Measurements from ENCODE around the gene DAND5.

The DAND5 gene

GRCh38 chr19:13007292-13008045 lies 38.1 kb downstream of the DAND5 start:
- DNase-seq (ENCODE audit: low read depth in 3 of 3, low spot score in 1 of 3) = no peak

- DNase-seq (ENCODE audit: low read depth in 3 of 3, low spot score in 1 of 3) = no peak
Observed at GRCh38 chr19:13008926-13009787, 39.8 kb downstream of the DAND5 start.

DNA sequence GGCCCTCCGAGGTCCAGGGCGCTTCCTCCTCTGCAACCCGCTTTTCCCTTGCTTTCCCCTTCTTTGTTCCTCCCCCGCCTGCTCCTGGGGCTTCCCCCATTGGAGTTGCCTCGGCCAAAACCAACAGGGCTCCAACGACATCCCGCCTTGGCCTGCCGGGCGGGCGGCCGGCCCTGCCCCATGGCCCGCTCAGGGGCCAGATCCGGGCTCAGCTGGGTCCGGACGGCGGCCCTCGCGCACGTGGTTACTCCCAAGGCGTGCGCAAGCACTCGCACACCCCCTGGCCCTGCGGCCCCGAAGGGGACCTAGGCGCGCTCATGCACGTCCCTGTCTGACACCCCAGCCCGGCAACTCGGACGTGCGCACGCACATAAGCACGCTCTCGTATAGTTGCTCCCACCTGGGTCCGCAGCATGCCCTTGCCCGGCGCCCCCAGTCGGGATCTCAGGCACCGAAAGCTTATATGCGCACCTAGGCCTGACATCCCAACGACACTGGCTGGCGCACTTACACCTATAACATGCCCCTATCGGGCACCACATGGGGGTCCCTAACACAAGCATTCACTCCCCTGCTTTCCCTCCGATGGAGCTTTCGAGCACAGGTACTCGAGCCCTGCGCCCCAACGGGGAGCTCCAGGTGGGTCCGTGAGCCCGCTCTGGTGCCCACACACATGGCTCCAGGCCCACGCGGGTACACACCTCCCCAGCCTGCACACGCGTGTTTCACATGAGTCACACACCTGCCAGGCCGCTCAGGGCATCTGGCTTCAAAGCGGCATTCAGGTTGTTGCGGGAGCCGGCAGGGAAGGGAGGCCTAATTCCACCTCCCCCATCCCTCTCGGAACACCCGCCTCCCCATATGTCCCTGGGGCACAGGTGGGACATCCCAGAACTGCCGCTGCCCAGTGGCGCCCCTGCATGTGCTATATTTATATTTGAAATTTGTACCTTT lies 40.9 kb downstream of the DAND5 start:
- no peak for DNase-seq (ENCODE audit: low read depth in 3 of 3, low spot score in 1 of 3)

GRCh38 chr19:13010992-13011652 lies 41.7 kb downstream of the DAND5 start:
- DNase-seq (ENCODE audit: low read depth in 3 of 3, low spot score in 1 of 3) = no peak

- no peak for DNase-seq (ENCODE audit: low read depth in 3 of 3, low spot score in 1 of 3)
Observed at GRCh38 chr19:13011653-13012389, 42.4 kb downstream of the DAND5 start.

DNA sequence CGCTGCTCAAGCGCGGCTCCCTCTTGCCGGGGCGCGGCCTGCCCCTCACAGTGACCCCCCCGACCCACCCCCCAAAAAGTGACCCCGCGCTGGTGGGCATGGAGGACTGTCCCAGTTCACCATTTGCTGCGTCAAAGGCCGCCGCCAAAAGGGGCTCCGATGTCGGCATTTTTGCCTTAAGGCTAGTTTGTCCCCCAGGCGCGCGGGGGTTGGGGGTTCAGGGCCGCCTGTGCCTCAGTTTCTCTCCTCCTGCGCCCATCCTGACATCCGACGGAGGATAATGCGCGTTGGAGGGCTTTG lies 43.0 kb downstream of the DAND5 start:
- DNase-seq (ENCODE audit: low read depth in 3 of 3, low spot score in 1 of 3) = no peak

GRCh38 chr19:13012690-13013608 lies 43.6 kb downstream of the DAND5 start:
- DNase-seq (ENCODE audit: low read depth in 3 of 3, low spot score in 1 of 3) = no peak

- DNase-seq (ENCODE audit: low read depth in 3 of 3, low spot score in 1 of 3) = no peak
Observed at GRCh38 chr19:13013649-13014048, 44.3 kb downstream of the DAND5 start.

DNA sequence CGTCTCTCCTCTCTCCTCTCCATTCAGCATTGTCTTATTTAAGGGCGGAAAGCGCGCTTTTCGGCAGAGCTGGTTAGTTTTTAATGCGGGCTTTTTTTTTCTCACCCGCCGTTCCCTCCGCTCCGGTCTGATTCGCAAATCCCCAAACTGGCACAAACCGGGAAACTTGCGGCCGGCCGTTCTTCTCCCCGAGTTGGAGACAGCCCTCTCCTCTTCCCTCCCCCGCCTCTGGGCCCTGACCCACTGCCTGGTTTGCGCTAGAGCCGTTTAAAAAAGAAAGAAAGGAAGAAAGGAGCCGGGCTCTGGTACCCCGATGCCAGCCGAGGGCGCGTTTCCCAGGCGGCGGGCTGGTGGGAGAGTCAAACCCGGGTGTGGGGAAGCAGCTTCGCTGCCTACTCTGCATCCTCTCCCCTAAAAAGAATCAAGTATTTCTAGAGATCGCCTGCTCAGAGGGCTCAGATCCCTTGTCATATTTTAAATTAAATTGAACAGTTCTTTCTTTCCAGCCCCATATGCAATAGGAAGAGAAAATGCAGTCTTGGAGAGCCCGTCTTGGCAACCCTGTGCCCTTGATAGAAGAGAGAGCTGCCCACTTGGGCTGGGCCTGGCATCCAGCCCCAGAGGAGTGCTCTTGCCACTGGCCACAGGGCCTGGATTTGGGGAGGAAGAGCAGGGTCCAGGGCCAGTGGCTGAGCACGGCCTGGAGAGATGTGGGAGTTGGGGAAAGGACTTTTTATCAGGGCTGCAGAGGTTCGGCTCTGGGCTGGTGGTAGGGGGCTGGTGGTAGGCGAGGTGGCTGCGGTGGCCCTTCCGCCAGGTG lies 44.9 kb downstream of the DAND5 start:
- no peak for DNase-seq (ENCODE audit: low read depth in 3 of 3, low spot score in 1 of 3)

DNA sequence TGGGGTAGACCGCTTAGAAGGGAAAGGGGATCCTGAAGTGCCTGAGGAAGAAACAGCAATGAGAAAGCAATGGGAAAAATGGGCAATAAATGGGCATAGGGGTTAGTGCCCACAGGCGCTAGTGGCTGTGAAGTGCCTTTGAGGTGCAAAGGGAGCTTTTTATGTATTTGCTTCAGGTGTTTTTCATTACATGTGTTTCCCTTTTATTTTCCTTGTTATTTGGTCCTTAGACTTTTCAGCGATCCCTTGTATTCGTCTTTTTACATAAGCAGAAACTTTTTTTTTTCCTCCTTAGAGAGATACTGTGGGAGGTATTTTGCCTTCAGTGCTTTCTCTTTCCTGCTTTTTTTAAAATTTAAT lies 45.5 kb downstream of the DAND5 start:
- DNase-seq (ENCODE audit: low read depth in 3 of 3, low spot score in 1 of 3) = no peak

DNA sequence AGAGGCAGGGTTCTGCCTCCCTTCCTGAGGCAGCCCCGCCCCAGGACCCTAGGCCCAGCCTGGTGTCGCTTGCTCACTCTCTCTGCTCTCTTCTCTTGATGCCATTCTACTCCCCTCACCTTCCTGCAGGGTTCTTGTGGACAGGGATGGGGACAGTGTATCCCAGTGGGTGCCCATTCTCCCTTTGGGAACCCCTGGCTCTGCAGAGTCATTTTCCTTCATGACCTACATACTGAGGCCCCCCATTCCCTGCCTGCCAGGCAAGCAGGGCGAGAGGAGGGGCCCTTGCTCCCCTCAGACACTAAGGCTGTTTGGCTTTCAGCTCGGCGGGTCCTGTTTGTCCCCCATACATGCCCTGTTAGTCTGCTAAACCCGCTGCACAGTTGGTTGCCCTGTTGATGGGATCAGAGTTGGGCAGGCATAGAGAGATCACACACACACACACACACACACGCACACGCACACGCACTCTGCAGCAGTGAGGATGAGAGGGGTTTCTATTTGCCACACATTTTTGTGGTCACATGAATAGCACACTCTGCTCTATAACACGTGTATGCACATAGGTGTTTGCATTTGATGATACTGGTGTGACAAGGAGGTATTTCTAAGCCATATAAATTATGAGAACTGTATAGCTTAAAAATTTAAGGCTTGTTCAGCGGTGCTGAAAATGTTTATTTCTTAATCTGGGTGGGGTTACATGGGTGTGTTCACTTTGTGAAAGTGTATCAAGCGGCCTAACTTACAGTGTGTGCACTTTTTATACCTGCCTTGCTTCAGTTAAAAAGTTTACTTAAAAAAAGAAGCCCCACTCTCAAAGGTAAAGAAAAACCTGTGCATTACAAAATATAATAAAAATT lies 46.2 kb downstream of the DAND5 start:
- no peak for DNase-seq (ENCODE audit: low read depth in 3 of 3, low spot score in 1 of 3)

DNA sequence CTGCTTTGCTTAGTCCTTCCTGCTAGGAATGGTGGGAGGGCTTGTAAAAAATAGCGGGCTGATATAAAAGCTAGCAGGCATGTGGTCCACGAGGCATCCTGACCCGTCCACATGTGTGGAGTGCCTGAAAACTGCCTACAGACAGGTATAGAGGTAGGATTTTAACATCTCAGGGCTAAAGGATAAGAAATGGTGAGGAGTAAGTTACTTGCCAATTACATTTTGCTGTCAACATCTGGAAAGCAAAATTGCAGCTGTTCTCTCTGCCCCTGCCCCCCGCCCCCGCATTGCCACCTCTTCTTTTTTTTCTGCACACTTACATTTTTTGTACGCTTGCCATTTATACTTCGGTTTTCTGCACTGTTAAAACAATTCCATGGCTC lies 46.9 kb downstream of the DAND5 start:
- no peak for DNase-seq (ENCODE audit: low read depth in 3 of 3, low spot score in 1 of 3)

DNA sequence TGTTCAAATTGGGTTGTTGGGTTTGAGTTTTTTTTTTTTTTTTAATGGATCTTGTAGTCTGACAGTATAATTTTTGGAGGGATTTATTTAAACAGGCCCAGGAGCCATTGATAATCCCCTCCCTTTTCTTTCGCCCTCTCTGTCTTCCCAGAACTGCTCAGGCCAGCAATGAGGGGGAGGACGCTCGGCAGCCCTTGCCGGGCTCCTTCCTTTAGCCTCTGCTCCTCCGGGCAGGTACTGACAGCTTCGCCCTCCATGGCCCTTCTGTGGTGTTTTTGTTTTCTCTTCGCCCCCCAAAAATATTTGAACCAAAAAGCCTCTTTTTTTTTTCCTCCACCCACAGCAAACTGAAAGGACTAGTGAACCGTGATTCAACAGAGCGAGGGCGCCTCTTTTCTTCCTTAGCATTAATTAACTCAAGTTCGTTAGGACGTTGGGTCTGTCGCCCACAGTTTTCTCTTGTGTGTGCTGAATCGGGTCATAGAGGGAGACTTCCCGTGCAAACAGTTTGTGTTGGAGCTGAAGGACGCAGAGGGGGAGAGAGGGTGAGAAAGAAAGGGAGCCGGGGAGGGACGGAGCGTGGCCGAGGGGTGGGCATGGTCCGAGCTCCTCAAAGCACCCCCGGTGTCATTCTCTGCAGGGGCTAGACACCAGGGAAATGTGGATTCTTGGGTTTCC lies 47.4 kb downstream of the DAND5 start:
- no peak for DNase-seq (ENCODE audit: low read depth in 3 of 3, low spot score in 1 of 3)

GRCh38 chr19:13017306-13018034 lies 48.1 kb downstream of the DAND5 start:
- DNase-seq (ENCODE audit: low read depth in 3 of 3, low spot score in 1 of 3) = no peak

DNA sequence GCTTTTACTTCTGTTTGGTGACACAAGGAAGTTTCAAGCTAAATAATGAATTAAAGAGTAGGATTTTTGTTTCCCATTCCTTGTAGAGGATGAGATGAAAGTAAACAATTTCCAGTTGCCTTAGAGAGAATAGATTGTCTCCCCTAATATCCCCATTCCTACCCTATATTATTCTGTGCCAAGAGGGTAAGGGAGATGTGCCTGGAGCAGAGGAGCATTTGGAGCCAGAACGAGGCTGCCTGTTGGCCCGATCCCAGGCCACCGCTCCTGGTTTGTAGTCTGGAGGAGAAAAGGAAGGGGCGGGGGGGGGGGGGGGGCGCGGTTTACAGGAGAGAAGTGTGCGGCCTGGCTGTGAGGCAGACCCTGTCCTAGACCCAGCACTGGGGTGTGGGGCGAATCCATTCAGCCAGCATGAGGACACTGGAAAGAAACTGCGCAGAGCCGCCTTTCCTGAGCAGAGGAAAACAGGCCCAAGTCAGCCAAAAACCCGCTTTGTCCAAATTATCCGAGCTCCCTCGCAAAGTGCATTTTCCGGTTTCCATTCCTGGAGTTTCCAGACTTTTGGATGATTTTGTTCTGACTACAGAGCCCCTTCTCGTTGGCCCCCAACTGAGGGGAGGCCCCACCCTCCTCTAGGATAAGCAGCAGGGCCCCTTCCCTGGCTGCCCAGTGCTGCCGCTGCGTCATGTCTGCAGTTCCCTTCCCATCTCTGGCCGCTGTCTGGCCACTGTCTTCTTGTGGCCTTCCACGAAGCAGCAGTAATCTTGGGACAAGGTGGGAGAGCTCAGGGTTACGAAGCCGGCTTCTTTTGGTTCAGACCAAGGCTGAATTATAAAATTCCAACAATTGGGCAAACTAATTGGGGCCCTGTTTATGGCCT lies 48.9 kb downstream of the DAND5 start:
- DNase-seq (ENCODE audit: low read depth in 3 of 3, low spot score in 1 of 3) = no peak

Data from stimulated activated CD4-positive, alpha-beta T cell treated with anti-CD3 and anti-CD28 coated beads, TNF-alpha, amount 100 ng/mL, for 1 hour (primary cell).